HG02938 (cell line): Measurements from ENCODE around the gene MTFR1L.

Experiments
- ATAC-seq: cut with Tn5 transposase; IDR thresholded peaks from one replicate; pipeline ENCODE4 v1.9.1; 2021; ENCODE audit warnings: mild to moderate bottlenecking, moderate library complexity; ENCODE audit not compliant: unreplicated experiment

The MTFR1L gene

GRCh38 chr1:25819491-25820246, at the start of gene MTFR1L:
Gene MTFR1L (plus strand): TSS chr1:25819954. CDS start chr1:25823105, 3,151 bp downstream.
- ATAC-seq: peak; percentile 82

- ATAC-seq: no peak
Measured at GRCh38 chr1:25770541-25771220, 49.1 kb upstream of the MTFR1L start.

GRCh38 chr1:25771221-25772114, 48.3 kb upstream of the MTFR1L start:
- ATAC-seq: no peak

- no peak for ATAC-seq
Measured at GRCh38 chr1:25772164-25772563, 47.6 kb upstream of the MTFR1L start.

- no peak for ATAC-seq
Measured at GRCh38 chr1:25772692-25773245, 47.0 kb upstream of the MTFR1L start.

- ATAC-seq: no peak
Measured at GRCh38 chr1:25773441-25774125, 46.2 kb upstream of the MTFR1L start.

- ATAC-seq: no peak
Measured at GRCh38 chr1:25774206-25774803, 45.4 kb upstream of the MTFR1L start.

- no peak for ATAC-seq
Measured at GRCh38 chr1:25774921-25775771, 44.6 kb upstream of the MTFR1L start.

GRCh38 chr1:25779388-25779787, 40.4 kb upstream of the MTFR1L start:
- ATAC-seq: no peak

- ATAC-seq: no peak
Measured at GRCh38 chr1:25779894-25780293, 39.9 kb upstream of the MTFR1L start.

GRCh38 chr1:25780318-25781129, 39.2 kb upstream of the MTFR1L start:
- no peak for ATAC-seq

- no peak for ATAC-seq
Measured at GRCh38 chr1:25781130-25781433, 38.7 kb upstream of the MTFR1L start.

GRCh38 chr1:25782608-25783201, 37.0 kb upstream of the MTFR1L start:
- ATAC-seq: no peak

- ATAC-seq: no peak
Measured at GRCh38 chr1:25784575-25785051, 35.1 kb upstream of the MTFR1L start.

- no peak for ATAC-seq
Measured at GRCh38 chr1:25785333-25786067, 34.3 kb upstream of the MTFR1L start.

- ATAC-seq: no peak
Measured at GRCh38 chr1:25786887-25787759, 32.6 kb upstream of the MTFR1L start.
